Peyer's patch (tissue), 4 donors: ENCODE data around the gene SDS.

Experiments used
- POLR2A ChIP-seq, 2 donors: fragments of 450-650 bp; IDR thresholded peaks; one replicate each; pipeline ENCODE4 v1.5.1; 2017; ENCODE audit warnings: antibody characterized with exemption in 2 of 2, mild to moderate bottlenecking in 2 of 2, moderate library complexity in 2 of 2
- TF ChIP-seq, protein P1 (sequence below), 6 experiments: fragments of 450-650 bp in 4 of 6; fragments of 200-600 bp in 2 of 6; sonication (generic) in 1 of 6; IDR thresholded peaks; one replicate each; pipeline ENCODE4 v1.5.1; 2017 to 2019; ENCODE audit warnings: antibody characterized with exemption in 6 of 6, mild to moderate bottlenecking in 3 of 6, moderate library complexity in 1 of 6

DNA sequence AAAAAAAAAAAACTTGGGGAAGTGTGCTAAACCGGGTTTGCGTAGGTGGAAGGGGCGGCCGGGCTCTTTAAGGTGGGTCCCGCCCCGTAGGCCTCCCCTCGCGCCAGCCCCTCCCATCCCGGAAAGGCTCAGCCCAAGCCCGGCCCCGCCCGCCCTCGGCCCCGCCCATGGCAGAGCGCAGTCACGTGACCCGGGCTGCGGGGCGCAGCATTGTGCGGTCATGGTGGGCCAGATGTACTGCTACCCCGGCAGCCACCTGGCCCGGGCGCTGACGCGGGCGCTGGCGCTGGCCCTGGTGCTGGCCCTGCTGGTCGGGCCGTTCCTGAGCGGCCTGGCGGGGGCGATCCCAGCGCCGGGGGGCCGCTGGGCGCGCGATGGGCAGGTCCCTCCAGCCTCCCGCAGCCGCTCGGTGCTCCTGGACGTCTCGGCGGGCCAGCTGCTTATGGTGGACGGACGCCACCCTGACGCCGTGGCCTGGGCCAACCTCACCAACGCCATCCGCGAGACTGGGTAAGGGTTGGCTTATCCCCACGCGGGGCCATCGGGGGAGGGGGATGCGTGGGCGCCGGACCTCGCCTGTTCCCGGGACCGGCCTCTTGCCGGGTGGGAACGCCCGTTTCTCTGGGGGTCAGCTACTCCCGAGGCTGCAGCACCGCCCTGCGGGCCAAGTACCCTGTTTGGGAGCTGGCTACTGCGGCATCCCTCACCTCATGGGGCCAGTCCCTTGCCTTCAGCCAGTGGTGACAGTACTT, 45.1 kb downstream of the SDS start, which contains the start of gene PLBD2:
- TF ChIP-seq, protein P1, sequence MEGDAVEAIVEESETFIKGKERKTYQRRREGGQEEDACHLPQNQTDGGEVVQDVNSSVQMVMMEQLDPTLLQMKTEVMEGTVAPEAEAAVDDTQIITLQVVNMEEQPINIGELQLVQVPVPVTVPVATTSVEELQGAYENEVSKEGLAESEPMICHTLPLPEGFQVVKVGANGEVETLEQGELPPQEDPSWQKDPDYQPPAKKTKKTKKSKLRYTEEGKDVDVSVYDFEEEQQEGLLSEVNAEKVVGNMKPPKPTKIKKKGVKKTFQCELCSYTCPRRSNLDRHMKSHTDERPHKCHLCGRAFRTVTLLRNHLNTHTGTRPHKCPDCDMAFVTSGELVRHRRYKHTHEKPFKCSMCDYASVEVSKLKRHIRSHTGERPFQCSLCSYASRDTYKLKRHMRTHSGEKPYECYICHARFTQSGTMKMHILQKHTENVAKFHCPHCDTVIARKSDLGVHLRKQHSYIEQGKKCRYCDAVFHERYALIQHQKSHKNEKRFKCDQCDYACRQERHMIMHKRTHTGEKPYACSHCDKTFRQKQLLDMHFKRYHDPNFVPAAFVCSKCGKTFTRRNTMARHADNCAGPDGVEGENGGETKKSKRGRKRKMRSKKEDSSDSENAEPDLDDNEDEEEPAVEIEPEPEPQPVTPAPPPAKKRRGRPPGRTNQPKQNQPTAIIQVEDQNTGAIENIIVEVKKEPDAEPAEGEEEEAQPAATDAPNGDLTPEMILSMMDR (IDR thresholded peaks at IDR 0.05) = no peak
- TF ChIP-seq POLR2A (IDR thresholded peaks at IDR 0.05) = peak; percentile 7 to 30
